Colonic mucosa (tissue), 4 donors: Measurements from ENCODE around the gene CRTC1. TPM values are rescaled to one million over a fixed set of nuclear protein-coding genes. Genes with fewer than 3 reads are reported as not detected.

Experiments
- DNase-seq: peaks from one replicate; pipeline ENCODE4 v3.0.0-alpha.2; 2020
- H3K27ac ChIP-seq: fragments of 200-600 bp; one replicate; pipeline ENCODE4 v1.8.0; 2021
- H3K27me3 ChIP-seq: fragments of 200-600 bp; one replicate; pipeline ENCODE4 v1.8.0; 2021
- H3K36me3 ChIP-seq: fragments of 200-600 bp; one replicate; pipeline ENCODE4 v1.8.0; 2021
- H3K4me1 ChIP-seq: fragments of 200-600 bp; one replicate; pipeline ENCODE4 v1.8.0; 2021; ENCODE audit warnings: mild to moderate bottlenecking
- H3K4me3 ChIP-seq: fragments of 200-600 bp; one replicate; pipeline ENCODE4 v1.8.0; 2021
- H3K9ac ChIP-seq, 2 donors: one replicate each; pipeline ENCODE4 v1.7.0; 2013; ENCODE audit warnings: control low read depth in 2 of 2, low read depth in 2 of 2, low read length in 2 of 2
- H3K9me3 ChIP-seq: fragments of 200-600 bp; one replicate; pipeline ENCODE4 v1.8.0; 2021
- CTCF ChIP-seq: fragments of 200-600 bp; IDR thresholded peaks from one replicate; pipeline ENCODE4 v1.8.0; 2022; ENCODE audit warnings: antibody characterized with exemption, mild to moderate bottlenecking
- intact Hi-C: fragments of 100-400 bp; cut with DNase I; formaldehyde crosslinking; loops from one replicate; pipeline ENCODE4 v1.14.1; 2022
- total RNA-seq, 2 donors: library from RNA; stranded (reverse); fragmentation: NEBNext Ultra II Directional in 1 of 2; extraction: Animal tissue kit (Norgen Biotek cat#: 25700) in 1 of 2; gene quantifications; one replicate each; pipeline ENCODE4 v1.2.1, GENCODE V29; 2021
- donor health status: healthy.
- donor health status: DM: no; HTN: no; CAD: no.
- donor health status: DM: no; HTN: no; CAD: no.

Gene CRTC1
- total RNA-seq, 2 donors from 2014 or later = 7.6 to 10.3 TPM

DNA sequence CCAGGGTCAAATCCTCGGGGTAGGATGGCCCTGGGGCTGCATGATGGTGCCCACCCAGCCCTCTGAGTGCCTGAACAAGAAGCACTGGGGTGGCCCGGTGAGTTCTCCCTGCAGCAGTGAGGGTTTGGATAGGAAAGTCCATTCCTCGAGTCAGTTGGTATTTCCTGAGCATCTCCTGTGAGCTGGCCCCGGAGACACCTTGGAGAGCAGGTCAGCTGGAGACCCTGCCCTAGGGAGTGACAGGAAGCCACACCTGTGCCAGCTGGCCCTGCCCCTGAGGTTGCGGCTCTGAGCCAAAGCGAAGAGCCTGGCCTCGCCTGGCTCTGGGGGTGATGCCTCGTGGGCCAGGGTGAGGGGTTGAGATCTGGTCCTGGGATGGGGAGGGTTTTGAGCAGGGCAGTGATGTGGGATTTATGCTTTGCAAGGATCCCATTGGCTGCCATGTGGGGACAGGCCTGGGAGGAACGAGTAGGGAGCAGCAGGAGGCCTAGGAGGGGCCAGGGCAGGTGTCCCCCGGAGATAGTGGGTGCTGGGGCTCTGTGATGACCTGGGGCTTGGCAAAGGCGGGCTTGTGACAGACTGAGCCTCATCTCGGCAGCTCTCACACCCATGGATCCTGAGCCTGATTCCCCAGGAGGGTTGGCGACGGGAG is 16.0 kb downstream of the CRTC1 start:
- Histone ChIP-seq H3K27ac (no peak overlapping the region), H3K9me3 (no peaks in the 10 kb centered on the region), H3K4me3 (no peak overlapping the region), H3K27me3 (no peaks in the 10 kb centered on the region), H3K9ac (peak overlapping the region in 1 of 2 donors; percentile 50), H3K36me3 (no peaks in the 10 kb centered on the region), H3K4me1 (peaks cover 14% of the 10 kb centered on the region)
- intact Hi-C loops = no loop called here
- TF ChIP-seq CTCF = no peak
- DNase-seq = peak; percentile 40

- Histone ChIP-seq H3K4me1 (peaks cover 14% of the 10 kb centered on the region), H3K36me3 (no peaks in the 10 kb centered on the region), H3K4me3 (peak overlapping the region; percentile 23), H3K27me3 (no peaks in the 10 kb centered on the region), H3K9ac (peak overlapping the region; percentile 30 to 51), H3K9me3 (no peaks in the 10 kb centered on the region), H3K27ac (peak overlapping the region; percentile 34)
- TF ChIP-seq CTCF = no peak
- intact Hi-C loops = no loop called here
- DNase-seq = peak; percentile 58
Measured at GRCh38 chr19:18700501-18701249, 17.2 kb downstream of the CRTC1 start.

DNA sequence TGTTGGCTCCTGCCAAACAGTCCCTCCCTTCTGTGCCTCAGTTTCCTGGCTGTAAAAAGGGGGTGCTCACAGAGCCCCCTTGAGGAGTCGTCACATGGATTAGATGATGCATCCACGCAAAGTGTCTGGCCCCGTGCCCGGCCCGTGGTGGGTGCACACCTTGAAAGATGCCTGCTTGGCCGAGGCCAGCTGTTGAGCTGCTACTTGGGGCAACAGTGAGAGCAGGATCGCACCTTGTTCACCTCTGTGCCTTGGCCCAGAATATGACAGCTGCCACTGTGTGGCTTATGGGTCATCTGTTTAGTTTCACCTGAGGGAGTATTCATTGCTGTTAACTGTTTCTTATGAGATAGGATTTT is 17.7 kb downstream of the CRTC1 start:
- no peaks in the 10 kb centered on the region for H3K27me3 ChIP-seq
- intact Hi-C loops = no loop called here
- peak overlapping the region in 1 of 2 donors; percentile 30 for H3K9ac ChIP-seq
- no peaks in the 10 kb centered on the region for H3K9me3 ChIP-seq
- peak overlapping the region; percentile 23 for H3K4me3 ChIP-seq
- no peak overlapping the region for H3K27ac ChIP-seq
- TF ChIP-seq CTCF = no peak
- H3K36me3 ChIP-seq = no peaks in the 10 kb centered on the region
- peaks cover 14% of the 10 kb centered on the region for H3K4me1 ChIP-seq
- DNase-seq = no peak

DNA sequence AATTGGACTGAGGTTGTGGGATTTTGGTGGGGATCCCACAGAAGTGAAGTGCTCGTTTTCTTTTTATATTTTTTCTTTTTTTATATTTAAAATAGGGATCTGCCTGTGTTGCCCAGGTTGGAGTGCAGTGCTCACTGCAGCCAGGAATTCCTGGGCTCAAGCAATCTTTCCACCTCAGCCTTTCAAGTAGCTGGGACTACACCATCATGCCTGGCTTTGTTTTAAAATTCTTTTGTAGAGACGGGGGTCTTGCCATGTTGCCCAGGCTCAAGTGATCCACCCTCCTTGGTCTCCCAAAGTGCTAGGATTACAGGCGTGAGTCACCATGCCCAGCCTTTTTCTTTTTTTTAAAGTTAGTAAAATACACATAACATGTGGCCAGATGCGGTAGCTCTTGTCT is 20.6 kb downstream of the CRTC1 start:
- intact Hi-C loops = no loop called here
- no peaks in the 10 kb centered on the region for H3K9me3 ChIP-seq
- DNase-seq = no peak
- H3K27ac ChIP-seq = no peak overlapping the region
- no peak overlapping the region for H3K4me3 ChIP-seq
- peaks cover 14% of the 10 kb centered on the region for H3K4me1 ChIP-seq
- no peaks in the 10 kb centered on the region for H3K36me3 ChIP-seq
- no peaks in the 10 kb centered on the region for H3K27me3 ChIP-seq
- TF ChIP-seq CTCF = no peak
- no peak overlapping the region for H3K9ac ChIP-seq

- Histone ChIP-seq H3K27ac (no peak overlapping the region), H3K9me3 (no peaks in the 10 kb centered on the region), H3K27me3 (no peaks in the 10 kb centered on the region), H3K4me3 (no peak overlapping the region), H3K36me3 (no peaks in the 10 kb centered on the region), H3K9ac (no peak overlapping the region), H3K4me1 (peaks cover 10% of the 10 kb centered on the region)
- no peak for TF ChIP-seq CTCF
- DNase-seq = no peak
- intact Hi-C loops = no loop called here
Measured at GRCh38 chr19:18704971-18705370, 21.5 kb downstream of the CRTC1 start.
